NCI-H187 treated with DMSO at 0.1 percent for 48 hours (cell line): ENCODE data around the gene LCN2.
"Not testable (repeated sequence)": the region's sequence is repeated elsewhere in the genome, so short reads cannot be mapped to it uniquely, and the experiment has no call there.

Source experiments
- DNase-seq: peaks from one replicate; lab custom pipeline; 2025; lab: John Stamatoyannopoulos, UW

LCN2 gene

DNA sequence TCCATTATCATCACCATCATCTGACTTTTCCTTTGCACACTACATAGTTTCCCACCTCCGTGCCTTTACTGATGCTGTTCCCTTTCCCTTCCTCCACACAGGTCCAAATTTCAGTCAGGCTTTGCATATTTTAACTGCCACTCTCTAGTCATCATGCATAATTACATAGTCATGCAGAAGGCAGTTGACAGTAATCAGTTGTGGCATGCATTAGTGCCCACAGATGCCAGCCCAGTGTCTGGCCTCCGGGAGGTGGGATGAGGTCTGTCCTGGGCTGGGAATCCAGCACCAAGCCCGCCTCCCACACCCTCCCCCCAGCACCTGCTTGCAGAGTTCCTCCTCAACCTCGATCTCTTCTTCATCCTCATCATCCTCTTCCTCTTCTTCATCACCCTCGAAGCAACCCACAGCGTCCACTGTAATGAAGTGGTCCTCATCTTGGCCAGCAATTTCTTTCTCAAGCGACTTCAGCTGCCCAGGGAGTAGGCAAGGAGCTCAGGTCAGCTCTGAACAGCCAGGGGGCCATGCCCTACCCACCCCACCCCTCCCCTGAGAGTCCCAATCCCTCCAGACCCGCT lies 19.6 kb downstream of the LCN2 start:
- DNase-seq = no peak

GRCh38 chr9:128169492-128169891 lies 20.2 kb downstream of the LCN2 start:
- no peak for DNase-seq

GRCh38 chr9:128169925-128170324 lies 20.7 kb downstream of the LCN2 start:
- DNase-seq = no peak

DNA sequence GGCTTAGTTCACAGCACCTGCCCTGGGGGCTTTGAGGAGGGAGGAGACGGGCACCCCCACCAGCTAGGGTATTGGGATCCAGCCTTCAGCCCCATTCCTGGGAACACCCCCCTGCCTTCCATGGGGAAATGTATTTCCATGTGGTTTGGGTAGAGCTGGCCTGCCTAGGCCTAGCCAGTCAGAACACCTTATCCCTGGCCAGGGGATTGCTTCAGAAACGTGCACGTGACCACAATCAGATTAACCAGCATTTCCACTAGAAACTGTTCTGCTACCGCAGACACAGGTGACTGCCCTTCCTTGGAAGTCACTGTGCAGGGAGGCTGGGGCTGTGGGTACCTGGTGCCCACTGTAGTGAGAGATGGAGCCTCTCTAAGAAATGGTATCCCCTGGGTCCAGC lies 24.8 kb downstream of the LCN2 start:
- no peak for DNase-seq

GRCh38 chr9:128175102-128175563 lies 25.9 kb downstream of the LCN2 start:
- no peak for DNase-seq

DNA sequence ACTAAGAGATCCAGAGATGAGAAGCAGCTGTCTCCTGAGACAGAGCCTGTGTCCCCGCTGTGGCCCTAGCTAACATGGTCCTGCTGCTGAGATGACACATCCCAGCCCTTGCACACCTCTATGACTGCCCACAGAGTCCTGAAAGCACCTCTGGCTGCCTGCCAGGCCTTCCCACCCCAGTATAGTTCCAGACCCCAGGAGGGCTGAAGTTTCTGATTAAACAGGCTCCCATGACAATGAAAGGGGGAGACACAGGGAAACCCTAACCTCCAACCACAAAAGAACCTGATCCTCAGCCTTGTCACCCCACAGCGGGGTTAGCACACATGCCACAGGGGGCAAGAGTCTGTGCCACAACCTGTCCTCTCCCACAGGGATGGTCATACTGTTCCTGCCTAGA lies 26.5 kb downstream of the LCN2 start:
- no peak for DNase-seq

- no peak for DNase-seq
Observed at GRCh38 chr9:128178806-128179431, 29.7 kb downstream of the LCN2 start.

- DNase-seq = no peak
Observed at GRCh38 chr9:128180001-128180400, 30.7 kb downstream of the LCN2 start.

- DNase-seq = no peak
Observed at GRCh38 chr9:128180447-128180846, 31.2 kb downstream of the LCN2 start.

DNA sequence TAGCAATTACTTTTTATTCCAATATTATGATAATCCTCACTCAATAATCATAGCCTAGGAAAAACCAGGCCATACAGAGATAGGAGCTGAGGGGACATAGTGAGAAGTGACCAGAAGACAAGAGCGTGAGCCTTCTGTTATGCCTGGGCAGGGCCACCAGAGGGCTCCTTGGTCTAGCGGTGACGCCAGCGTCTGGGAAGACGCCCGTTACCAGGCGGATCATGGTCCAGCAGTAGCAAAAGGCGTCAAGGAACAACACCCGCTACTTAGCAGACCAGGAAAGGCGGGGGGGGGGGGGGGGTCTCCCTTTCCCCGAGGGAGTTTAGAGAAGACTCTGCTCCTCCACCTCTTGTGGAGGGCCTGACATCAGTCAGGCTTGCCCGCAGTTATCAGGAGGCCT lies 32.2 kb downstream of the LCN2 start:
- not testable (repeated sequence) for DNase-seq

DNA sequence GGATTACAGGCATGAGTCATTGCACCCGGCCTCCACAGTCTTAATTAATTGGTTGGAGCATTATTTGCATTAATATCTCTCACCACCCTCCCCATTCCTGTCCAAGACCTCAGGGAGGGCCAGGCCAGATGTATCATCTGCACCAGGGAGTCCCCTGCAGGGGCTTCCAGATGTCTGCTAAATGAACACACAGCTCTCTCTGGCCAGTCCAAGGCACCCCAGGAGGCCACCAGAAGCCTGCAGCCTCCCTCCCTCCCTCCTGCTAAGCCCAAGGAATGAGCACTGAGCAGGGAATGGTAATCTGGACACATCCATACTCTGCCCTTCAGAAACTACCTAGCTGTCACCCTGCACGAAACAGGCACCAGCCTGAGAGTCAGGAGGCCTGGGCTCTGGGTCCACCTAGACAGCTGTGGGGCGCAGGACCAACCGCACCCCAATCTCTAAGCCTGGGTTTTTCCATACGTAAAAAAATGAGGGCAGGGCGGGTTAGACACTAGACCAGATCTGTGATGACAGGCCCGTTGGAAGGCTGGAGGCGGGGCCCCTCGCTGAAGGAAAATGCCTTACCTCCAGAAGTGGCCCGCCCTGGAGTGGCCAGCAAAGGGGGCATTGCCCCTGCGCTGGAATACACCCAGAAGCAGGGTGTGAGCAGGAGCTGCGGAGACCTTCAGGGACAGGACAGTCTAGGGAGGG lies 33.8 kb downstream of the LCN2 start:
- no peak for DNase-seq

DNA sequence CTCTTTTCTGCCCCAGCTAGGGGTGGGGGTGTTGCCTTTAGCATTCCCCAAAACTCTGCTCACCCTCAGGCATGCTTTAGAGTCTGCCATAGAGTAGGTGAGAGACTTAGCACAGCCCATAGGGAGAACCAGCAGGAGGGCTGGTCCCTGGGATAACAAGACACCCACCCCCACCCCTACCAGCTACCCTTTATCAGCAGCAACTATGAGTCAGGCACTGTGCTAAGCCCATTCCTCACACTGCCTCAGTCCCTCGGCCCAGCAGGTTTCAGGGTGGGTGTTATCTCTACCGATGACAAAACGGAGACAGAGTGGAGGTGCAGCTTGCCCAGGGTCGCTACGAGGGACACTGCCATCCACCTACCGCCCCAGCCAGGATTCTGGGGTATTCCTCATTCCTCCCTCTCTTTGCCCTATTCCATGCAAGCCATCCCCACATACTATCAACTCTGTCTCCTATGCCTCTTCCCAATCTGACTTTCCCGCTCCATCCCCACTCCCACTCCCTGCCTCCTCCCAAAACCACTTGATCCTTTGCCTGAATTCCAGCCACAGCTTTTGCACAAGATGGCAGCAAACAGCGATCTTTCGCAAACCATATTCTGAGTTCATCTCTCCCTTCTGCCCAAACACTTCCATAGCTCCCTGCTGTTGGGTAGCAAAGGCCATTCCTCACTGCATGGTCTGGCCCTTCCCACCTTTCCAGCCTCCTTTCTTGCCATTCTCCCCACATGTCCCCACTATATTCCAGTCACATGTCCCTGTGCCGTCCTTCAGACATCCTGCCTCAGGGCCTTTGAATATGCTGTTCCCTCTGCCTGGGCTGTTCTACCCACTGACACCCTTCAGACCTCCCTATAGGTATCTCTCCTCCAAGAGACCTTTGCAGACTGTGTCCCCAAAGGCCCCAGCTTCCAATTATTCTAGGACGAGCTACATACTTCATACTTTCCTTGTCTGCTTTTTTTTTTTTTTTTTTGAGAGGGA lies 37.0 kb downstream of the LCN2 start:
- DNase-seq = no peak

DNA sequence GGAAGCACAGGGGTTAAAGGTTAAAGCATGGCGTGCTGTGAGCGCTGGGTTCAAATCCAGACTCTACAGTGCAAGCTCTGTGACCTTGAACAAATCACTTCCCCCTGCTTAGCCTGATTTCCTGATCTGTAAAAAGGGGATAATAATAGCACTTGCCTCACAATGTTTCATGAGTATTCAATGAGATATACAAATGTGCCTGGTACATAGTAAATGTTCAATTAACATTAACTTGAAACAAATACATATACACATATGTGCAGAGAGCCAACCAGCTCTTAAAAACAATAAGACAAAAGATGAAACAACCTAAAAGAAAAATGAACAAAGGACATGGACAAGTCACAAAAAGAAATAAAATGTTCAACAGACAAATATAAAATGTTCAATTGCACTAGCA lies 38.1 kb downstream of the LCN2 start:
- no peak for DNase-seq

- DNase-seq = no peak
Observed at GRCh38 chr9:128188209-128188608, 39.0 kb downstream of the LCN2 start.

DNA sequence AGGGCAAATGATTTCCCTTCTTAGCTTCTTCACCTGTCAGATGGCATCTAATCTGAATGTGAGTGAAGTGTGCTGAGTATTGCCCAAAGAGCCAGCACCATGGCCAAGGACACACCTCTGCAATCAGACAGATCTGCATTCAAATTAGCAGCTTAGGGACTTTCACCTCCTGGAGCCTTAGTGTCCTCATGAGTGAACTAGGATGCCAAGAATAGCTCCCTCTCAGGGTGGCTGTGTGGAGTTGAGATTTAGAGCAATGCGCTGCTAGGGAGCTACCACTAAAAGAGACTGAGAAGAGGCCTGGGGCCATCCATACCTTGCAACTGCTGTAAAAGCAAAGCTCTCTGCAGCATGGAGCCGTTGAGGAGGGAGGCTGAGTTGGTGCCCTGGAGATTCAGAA lies 40.8 kb downstream of the LCN2 start:
- no peak for DNase-seq

- no peak for DNase-seq
Observed at GRCh38 chr9:128190516-128191405, 41.5 kb downstream of the LCN2 start.

DNA sequence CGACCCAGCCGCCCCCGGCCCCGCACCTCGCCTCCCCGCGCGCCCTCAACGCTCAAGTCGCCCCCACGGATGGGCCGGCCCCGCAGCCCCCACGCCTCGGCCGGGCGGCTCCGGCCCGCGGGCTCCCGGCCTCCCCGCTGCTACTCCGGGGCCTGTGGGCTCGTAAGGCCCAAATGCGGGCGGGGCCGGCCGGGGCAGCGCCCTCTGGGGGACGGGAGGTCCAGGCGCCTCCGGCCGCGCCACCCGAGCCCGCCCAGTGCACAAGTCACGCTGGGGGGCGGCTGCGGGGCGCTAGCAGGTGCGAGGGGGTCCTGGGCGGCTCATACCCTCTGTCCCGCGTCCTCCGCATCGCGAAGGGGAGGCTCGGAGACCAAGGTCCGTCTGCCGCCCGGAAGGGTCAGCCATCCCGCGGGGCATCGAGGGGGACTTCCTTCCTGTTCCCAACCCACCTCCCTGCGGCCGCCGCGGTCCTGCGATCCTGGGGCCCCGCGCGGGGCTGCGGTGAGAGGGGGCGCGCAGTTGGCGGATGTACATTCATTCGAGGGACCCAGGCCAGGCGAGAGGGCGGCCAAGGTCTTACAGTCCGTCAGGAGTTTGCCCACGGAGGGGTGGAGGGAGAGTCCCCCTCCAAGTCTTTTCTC lies 42.3 kb downstream of the LCN2 start, which contains the start of gene CIZ1:
TSS of gene CIZ1 (minus strand) at position 167 of the 641 bp plus-strand sequence. CDS start 715 bp downstream, outside the sequence.
- no peak for DNase-seq

DNA sequence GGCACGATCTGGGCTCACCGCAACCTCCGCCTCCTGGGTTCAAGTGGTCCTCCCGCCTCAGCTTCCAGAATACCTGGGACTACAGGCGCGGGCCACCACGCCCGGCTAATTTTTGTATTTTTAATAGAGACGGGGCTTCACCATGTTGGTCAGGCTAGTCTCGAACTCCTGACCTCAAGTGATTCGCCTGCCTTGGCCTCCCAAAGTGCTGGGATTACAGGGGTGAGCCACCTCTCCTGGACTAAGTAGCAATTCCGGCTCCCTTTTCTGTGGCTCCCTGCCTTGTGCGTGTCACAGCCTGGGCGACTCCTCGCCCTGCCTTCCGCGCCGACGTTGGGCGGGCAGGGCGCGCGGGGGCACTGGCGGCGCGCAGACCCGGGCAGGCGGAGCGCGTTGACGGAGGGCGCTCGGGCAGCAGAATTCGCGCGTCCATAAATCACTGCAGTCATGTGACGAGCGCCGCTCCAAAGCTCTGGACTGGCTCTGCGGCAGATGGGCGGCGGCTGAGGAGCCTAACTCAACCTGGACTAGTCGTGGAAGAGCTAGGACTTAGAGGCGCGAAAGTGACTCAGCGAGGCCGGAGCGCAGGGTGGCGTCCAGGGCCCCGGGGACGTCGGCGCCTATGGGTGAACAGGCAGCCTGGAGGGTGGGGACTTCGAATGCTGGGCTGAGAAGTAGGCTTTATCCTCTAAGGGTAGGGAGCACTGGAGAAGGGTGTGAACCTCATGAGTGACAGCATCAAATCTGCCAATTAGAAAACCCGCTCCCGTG lies 43.5 kb downstream of the LCN2 start:
- peak; percentile 32 for DNase-seq

GRCh38 chr9:128193469-128194096 lies 44.3 kb downstream of the LCN2 start:
- DNase-seq = no peak
